A549 (cell line): Measurements from ENCODE around the gene C8B. TPM values are rescaled to one million over a fixed set of nuclear protein-coding genes. Genes with fewer than 3 reads are reported as not detected.

ENCODE experiments used
- ATAC-seq, 2 experiments: fragments of 200-7000 bp in 1 of 2; fragments of >200 bp in 1 of 2; cut with Nextera tagmentation in 1 of 2; cut with Tn5 transposase in 1 of 2; 3 replicates each; pipeline versions ENCODE4 v1.8.0 to v1.9.1; 2018 to 2020; ENCODE audit warnings: mild to moderate bottlenecking in 1 of 2, moderate library complexity in 1 of 2
- CTCF ChIA-PET: fragments of 300-600 bp; sonication (Branson Sonifier 250); formaldehyde crosslinking; extraction: SDS; loops from one replicate; lab custom pipeline; 2021; ENCODE audit warnings: antibody characterized with exemption, inconsistent platforms; lab: Yijun Ruan, JAX
- POLR2A ChIA-PET: fragments of 350-600 bp; formaldehyde crosslinking; extraction: SDS; loops from one replicate; lab custom pipeline; 2021; ENCODE audit warnings: antibody characterized with exemption, inconsistent platforms; lab: Yijun Ruan, JAX
- DNase-seq, 2 experiments: peaks; one replicate each; pipeline versions ENCODE4 v3.0.0 to v3.0.0-alpha.2; 2011 to 2016; ENCODE audit warnings: low read depth in 1 of 2, low spot score in 1 of 2
- FAIRE-seq: peaks from 2 replicates; lab custom pipeline; 2011; peaks lifted over from hg19 to GRCh38; lab: Jason Lieb, UNC
- H3K27ac ChIP-seq, 2 experiments: fragments of >200 bp; sonication (Bioruptor Twin); formaldehyde crosslinking; 3 replicates each; pipeline ENCODE4 v1.5.1; 2016 to 2017
- H3K4me1 ChIP-seq: fragments of >200 bp; sonication (Bioruptor Twin); formaldehyde crosslinking; 3 replicates; pipeline ENCODE4 v1.6.1; 2016
- H3K4me2 ChIP-seq: fragments of >200 bp; sonication (Bioruptor Twin); formaldehyde crosslinking; 3 replicates; pipeline ENCODE4 v1.6.1; 2016
- H3K4me3 ChIP-seq: fragments of >200 bp; sonication (Bioruptor Twin); formaldehyde crosslinking; 3 replicates; pipeline ENCODE4 v1.5.1; 2016
- H3K9me3 ChIP-seq: fragments of >200 bp; sonication (Bioruptor Twin); formaldehyde crosslinking; 3 replicates; pipeline ENCODE4 v1.6.1; 2016
- BCL3 ChIP-seq: fragments of >200 bp; sonication (Bioruptor Twin); formaldehyde crosslinking; IDR thresholded peaks from 3 replicates; pipeline ENCODE4 v1.6.1; 2016
- CBX2 ChIP-seq: fragments of 200-600 bp; sonication (generic); IDR thresholded peaks from 2 replicates; pipeline ENCODE4 v1.6.1; 2016; ENCODE audit warnings: low read depth, mild to moderate bottlenecking, borderline replicate concordance
- CEBPB ChIP-seq, 2 experiments: fragments of >200 bp in 1 of 2; sonication (Bioruptor Twin) in 1 of 2; formaldehyde crosslinking in 1 of 2; IDR thresholded peaks; 2 replicates each; pipeline ENCODE4 v1.6.1; 2012 to 2016
- CHD2 ChIP-seq: fragments of 150-350 bp; IDR thresholded peaks from 2 replicates; pipeline ENCODE4 v1.6.1; 2014; ENCODE audit warnings: low read length; ENCODE audit not compliant: partially characterized antibody
- E2F6 ChIP-seq: IDR thresholded peaks from 2 replicates; pipeline ENCODE4 v1.6.1; 2012; ENCODE audit warnings: low read depth, borderline replicate concordance
- ELK1 ChIP-seq: fragments of 150-350 bp; IDR thresholded peaks from 2 replicates; pipeline ENCODE4 v1.6.1; 2014; ENCODE audit warnings: low read depth, mild to moderate bottlenecking, low read length
- FOSL2 ChIP-seq, 2 experiments: fragments of 450-650 bp in 1 of 2; fragments of >200 bp in 1 of 2; sonication (Bioruptor Twin) in 1 of 2; formaldehyde crosslinking; IDR thresholded peaks; 2 replicates each; pipeline versions ENCODE4 v1.5.0 to v1.6.1; 2016 to 2020; ENCODE audit warnings: mild to moderate bottlenecking in 1 of 2, moderate library complexity in 1 of 2
- FOXS1 ChIP-seq: fragments of 250-450 bp; sonication (Bioruptor Pico); IDR thresholded peaks from 2 replicates; pipeline ENCODE4 v1.5.0; 2020; ENCODE audit warnings: mild to moderate bottlenecking, moderate library complexity
- HMGXB4 ChIP-seq: fragments of 250-450 bp; sonication (Bioruptor Pico); IDR thresholded peaks from 2 replicates; pipeline ENCODE4 v1.5.0; 2021; ENCODE audit warnings: mild to moderate bottlenecking, moderate library complexity, borderline replicate concordance
- KDM5A ChIP-seq: fragments of 200-600 bp; sonication (generic); IDR thresholded peaks from 2 replicates; pipeline ENCODE4 v1.6.1; 2016; ENCODE audit warnings: antibody characterized with exemption, mild to moderate bottlenecking
- MAZ ChIP-seq: fragments of 150-350 bp; IDR thresholded peaks from 2 replicates; pipeline ENCODE4 v1.6.1; 2014; ENCODE audit warnings: antibody characterized with exemption, low read depth, low read length, borderline replicate concordance
- NFE2L2 ChIP-seq: fragments of 150-350 bp; conservative IDR thresholded peaks from 2 replicates; pipeline ENCODE4 v1.6.1; 2014; ENCODE audit warnings: low read length
- PHF8 ChIP-seq: fragments of 200-600 bp; sonication (generic); IDR thresholded peaks from 2 replicates; pipeline ENCODE4 v1.6.1; 2016; ENCODE audit warnings: low read depth, mild to moderate bottlenecking, antibody characterized with exemption, moderate library complexity, borderline replicate concordance
- RARB ChIP-seq: fragments of 250-450 bp; sonication (Bioruptor Pico); IDR thresholded peaks from 2 replicates; pipeline ENCODE4 v1.8.0; 2021; ENCODE audit warnings: mild to moderate bottlenecking, moderate library complexity
- RFX5 ChIP-seq: fragments of 450-650 bp; IDR thresholded peaks from 2 replicates; pipeline ENCODE4 v1.7.1; 2014; ENCODE audit warnings: antibody characterized with exemption, mild to moderate bottlenecking, moderate library complexity
- TFCP2L1 ChIP-seq: fragments of 250-450 bp; sonication (Bioruptor Pico); IDR thresholded peaks from 2 replicates; pipeline ENCODE4 v1.5.0; 2021; ENCODE audit warnings: mild to moderate bottlenecking
- USF2 ChIP-seq: fragments of 450-650 bp; IDR thresholded peaks from 2 replicates; pipeline ENCODE4 v1.6.1; 2014; ENCODE audit warnings: antibody characterized with exemption
- WGBS: methylation state at CpG from one replicate; pipeline ENCODE4 v1.1.6; 2017; ENCODE audit errors: missing lambda C conversion rate; 5-methylcytosine and 5-hydroxymethylcytosine counted together
- polyA plus RNA-seq, 4 experiments: library from polyadenylated mRNA; depleted of rRNA in 3 of 4; stranded (reverse); fragments of >200 nt; fragmentation: RNase III in 1 of 4; extraction: RNeasy Plus Mini Kit Qiagen cat#74134 plus additional on column Dnase treatment in 1 of 4; gene quantifications; 2 replicates in 3 of 4; 3 replicates in 1 of 4; pipeline ENCODE4 v1.2.3, GENCODE V29; 2011 to 2017

C8B gene
- polyA plus RNA-seq, 2 of the 4 experiments (the other 2 are of a cell fraction), result not detected

- TF ChIP-seq BCL3 (no peak), E2F6 (no peak)
Measured at GRCh38 chr1:56912325-56912724, 53.5 kb downstream of the C8B start (continued).

GRCh38 chr1:56911098-56911938, 54.5 kb downstream of the C8B start:
- ChIA-PET POLR2A (no interaction called here), CTCF (no interaction called here)
- ATAC-seq, result no peak
- Histone ChIP-seq H3K4me1 (no peaks in the 10 kb centered on the region), H3K4me3 (no peak overlapping the region), H3K27ac (no peak overlapping the region), H3K4me2 (no peak overlapping the region), H3K9me3 (no peaks in the 10 kb centered on the region)
- 49% methylated on average over 7 of the region's 7 CpGs for WGBS
- TF ChIP-seq NFE2L2 (no peak), FOXS1 (no peak), RARB (no peak), TFCP2L1 (CRISPR knock-in tag) (no peak), ELK1 (no peak), USF2 (no peak), E2F6 (no peak), KDM5A (no peak), HMGXB4 (CRISPR knock-in tag) (no peak), CEBPB (IDR thresholded peaks at IDR 0.05) (no peak), MAZ (no peak), CBX2 (no peak), PHF8 (no peak), RFX5 (no peak), FOSL2 (IDR thresholded peaks at IDR 0.05) (no peak), FOSL2 (CRISPR knock-in tag; IDR thresholded peaks at IDR 0.05) (no peak), CHD2 (no peak)
- FAIRE-seq, result no peak
- DNase-seq, result no peak
